HepG2 (cell line): ENCODE results near the gene PFKFB4. TPM values are rescaled to one million over a fixed set of nuclear protein-coding genes. Genes with fewer than 3 reads are reported as not detected.

Experiments
- FOXO1 ChIP-seq: sonication (generic); formaldehyde crosslinking; IDR thresholded peaks from 2 replicates; pipeline ENCODE4 v1.4.0; 2020; ENCODE audit warnings: missing genetic modification reagents
- HOXA3 ChIP-seq: sonication (generic); formaldehyde crosslinking; IDR thresholded peaks from 2 replicates; pipeline ENCODE4 v1.5.0; 2020; ENCODE audit warnings: missing genetic modification reagents
- KDM5A ChIP-seq: fragments of 200-600 bp; sonication (generic); IDR thresholded peaks from 2 replicates; pipeline ENCODE4 v1.7.0; 2018; ENCODE audit warnings: antibody characterized with exemption, mild to moderate bottlenecking, low read length, borderline replicate concordance
- NFYC ChIP-seq: IDR thresholded peaks from 2 replicates; pipeline ENCODE4 v1.6.1; 2016; ENCODE audit warnings: missing genetic modification reagents, missing compliant biosample characterization
- RARA ChIP-seq: IDR thresholded peaks from 2 replicates; pipeline ENCODE4 v1.6.1; 2016; ENCODE audit warnings: missing genetic modification reagents, missing compliant biosample characterization
- SRSF1 ChIP-seq: fragments of 200-400 bp; formaldehyde crosslinking; optimal IDR thresholded peaks from 2 replicates; pipeline ENCODE3; 2017; ENCODE audit warnings: mild to moderate bottlenecking, low read depth, low read length, moderate library complexity
- STAT5B ChIP-seq: sonication (generic); formaldehyde crosslinking; IDR thresholded peaks from 2 replicates; pipeline ENCODE4 v1.4.0; 2020; ENCODE audit warnings: missing genetic modification reagents
- ZFP36L1 ChIP-seq: sonication (generic); formaldehyde crosslinking; IDR thresholded peaks from 2 replicates; pipeline ENCODE4 v1.8.0; 2022; ENCODE audit warnings: mild to moderate bottlenecking, missing genetic modification reagents, moderate library complexity
- ZNF205 ChIP-seq: IDR thresholded peaks from 2 replicates; pipeline ENCODE4 v1.6.1; 2018; ENCODE audit warnings: missing biosample characterization, missing genetic modification reagents
- ZNF430 ChIP-seq: sonication (generic); formaldehyde crosslinking; IDR thresholded peaks from 2 replicates; pipeline ENCODE4 v1.9.0; 2021; ENCODE audit warnings: mild to moderate bottlenecking, missing genetic modification reagents
- ZNF567 ChIP-seq: sonication (generic); formaldehyde crosslinking; IDR thresholded peaks from 2 replicates; pipeline ENCODE4 v1.8.1; 2023; ENCODE audit warnings: mild to moderate bottlenecking, missing genetic modification reagents, borderline replicate concordance
- ZNF747 ChIP-seq: sonication (generic); formaldehyde crosslinking; IDR thresholded peaks from 2 replicates; pipeline ENCODE4 v1.8.1; 2023; ENCODE audit warnings: missing genetic modification reagents, mild to moderate bottlenecking, borderline replicate concordance
- polyA plus RNA-seq, 8 experiments: library from polyadenylated mRNA; depleted of rRNA in 3 of 8; stranded (reverse) in 7 of 8; unstranded in 1 of 8; fragments of >200 nt; fragmentation: Illumina TruSeq in 4 of 8; extraction: Trizol in 4 of 8; gene quantifications; 2 replicates each; pipeline versions ENCODE4 v1.2.1 to v1.2.3, GENCODE V29; 2011 to 2016; ENCODE audit warnings: low read depth in 4 of 8, missing spikeins in 1 of 8, mixed read lengths in 1 of 8; ENCODE audit not compliant: insufficient read depth in 1 of 8
- total RNA-seq, 5 experiments: library from RNA; depleted of rRNA; stranded (reverse); fragments of >200 nt; fragmentation: Illumina TruSeq; extraction: Trizol; gene quantifications; 2 replicates each; pipeline ENCODE4 v1.2.3, GENCODE V29; 2016; ENCODE audit warnings: low read depth in 1 of 5
- TF ChIP-seq, protein P1 (sequence below): sonication (generic); formaldehyde crosslinking; IDR thresholded peaks from 2 replicates; pipeline ENCODE4 v1.4.0; 2020; ENCODE audit warnings: missing genetic modification reagents
- TF ChIP-seq, protein P2 (sequence below): sonication (generic); formaldehyde crosslinking; conservative IDR thresholded peaks from 2 replicates; pipeline ENCODE4 v1.4.0; 2020; ENCODE audit warnings: missing genetic modification reagents
- TF ChIP-seq, protein P3 (sequence below): sonication (generic); formaldehyde crosslinking; IDR thresholded peaks from 2 replicates; pipeline ENCODE4 v1.8.1; 2023; ENCODE audit warnings: mild to moderate bottlenecking, inconsistent platforms, moderate library complexity, missing genetic modification reagents, borderline replicate concordance
- TF ChIP-seq, protein P4 (sequence below): sonication (generic); formaldehyde crosslinking; IDR thresholded peaks from 2 replicates; pipeline ENCODE4 v1.4.0; 2020; ENCODE audit warnings: missing genetic modification reagents
- TF ChIP-seq, protein P5 (sequence below): sonication (generic); formaldehyde crosslinking; conservative IDR thresholded peaks from 2 replicates; pipeline ENCODE4 v1.4.0; 2020; ENCODE audit warnings: missing genetic modification reagents
- TF ChIP-seq, protein P6 (sequence below): sonication (generic); formaldehyde crosslinking; IDR thresholded peaks from 2 replicates; pipeline ENCODE4 v1.4.0; 2020; ENCODE audit warnings: missing genetic modification reagents, borderline replicate concordance

The PFKFB4 gene
- total and polyA plus RNA-seq, 2 of the 13 experiments (the other 11 are each of a cell fraction or from before 2014, with no cell fraction given) = 7.1 to 103 TPM

DNA sequence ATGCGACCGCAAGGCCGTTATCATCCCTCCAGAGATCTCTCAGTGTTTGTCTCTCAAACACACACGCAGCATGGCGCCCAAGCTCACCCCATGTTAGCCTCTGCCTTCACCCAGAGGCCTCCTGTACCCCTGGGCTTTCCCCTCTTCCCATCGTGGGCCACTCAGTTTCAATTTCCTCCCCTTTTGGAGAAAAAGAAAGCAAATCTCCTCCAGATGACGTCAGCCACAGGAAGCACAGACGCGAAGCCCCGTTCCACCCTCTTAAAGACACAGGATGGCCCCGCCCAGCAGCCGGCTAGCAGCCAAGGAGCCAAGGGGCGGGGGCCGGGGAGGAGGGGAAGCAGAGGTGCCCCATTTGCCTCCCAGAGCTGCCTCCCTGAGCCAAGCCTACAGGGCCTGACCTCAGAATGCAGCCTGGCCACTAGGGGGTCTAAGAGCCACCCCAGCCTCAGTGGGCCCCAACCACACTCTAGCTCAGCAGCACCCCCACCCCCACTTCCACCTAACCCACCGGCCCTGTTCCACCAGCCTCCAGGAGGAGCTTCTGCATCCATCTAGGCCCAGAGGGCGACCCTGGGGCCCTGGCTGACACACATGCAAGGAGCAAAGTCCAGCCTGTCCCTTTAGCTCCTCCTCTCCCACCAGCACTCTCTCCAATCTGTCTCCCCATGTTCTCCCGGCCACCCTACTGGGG lies 83.5 kb downstream of the PFKFB4 start (continued):
- TF ChIP-seq, protein P1, sequence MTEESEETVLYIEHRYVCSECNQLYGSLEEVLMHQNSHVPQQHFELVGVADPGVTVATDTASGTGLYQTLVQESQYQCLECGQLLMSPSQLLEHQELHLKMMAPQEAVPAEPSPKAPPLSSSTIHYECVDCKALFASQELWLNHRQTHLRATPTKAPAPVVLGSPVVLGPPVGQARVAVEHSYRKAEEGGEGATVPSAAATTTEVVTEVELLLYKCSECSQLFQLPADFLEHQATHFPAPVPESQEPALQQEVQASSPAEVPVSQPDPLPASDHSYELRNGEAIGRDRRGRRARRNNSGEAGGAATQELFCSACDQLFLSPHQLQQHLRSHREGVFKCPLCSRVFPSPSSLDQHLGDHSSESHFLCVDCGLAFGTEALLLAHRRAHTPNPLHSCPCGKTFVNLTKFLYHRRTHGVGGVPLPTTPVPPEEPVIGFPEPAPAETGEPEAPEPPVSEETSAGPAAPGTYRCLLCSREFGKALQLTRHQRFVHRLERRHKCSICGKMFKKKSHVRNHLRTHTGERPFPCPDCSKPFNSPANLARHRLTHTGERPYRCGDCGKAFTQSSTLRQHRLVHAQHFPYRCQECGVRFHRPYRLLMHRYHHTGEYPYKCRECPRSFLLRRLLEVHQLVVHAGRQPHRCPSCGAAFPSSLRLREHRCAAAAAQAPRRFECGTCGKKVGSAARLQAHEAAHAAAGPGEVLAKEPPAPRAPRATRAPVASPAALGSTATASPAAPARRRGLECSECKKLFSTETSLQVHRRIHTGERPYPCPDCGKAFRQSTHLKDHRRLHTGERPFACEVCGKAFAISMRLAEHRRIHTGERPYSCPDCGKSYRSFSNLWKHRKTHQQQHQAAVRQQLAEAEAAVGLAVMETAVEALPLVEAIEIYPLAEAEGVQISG (CRISPR knock-in tag) = peak; percentile 62; the same call in 1 of the 2 replicates
- TF ChIP-seq KDM5A (peak; percentile 29; the same call in 1 of the 2 replicates), SRSF1 (peak; percentile 61), HOXA3 (peak; percentile 50; the same call in 1 of the 2 replicates), FOXO1 (peak; percentile 54), STAT5B (CRISPR knock-in tag) (0 out of 2 replicates have a peak, but pooled peaks have one; percentile 17), ZFP36L1 (CRISPR knock-in tag) (no peak), ZNF747 (CRISPR knock-in tag) (peak; percentile 90), ZNF430 (CRISPR knock-in tag) (0 out of 2 replicates have a peak, but pooled peaks have one; percentile 68), ZNF567 (CRISPR knock-in tag) (peak; percentile 41; the same call in 1 of the 2 replicates), RARA (CRISPR knock-in tag) (peak; percentile 61), NFYC (CRISPR knock-in tag) (peak; percentile 37; the same call in 1 of the 2 replicates), ZNF205 (CRISPR knock-in tag) (peak; percentile 74)
- TF ChIP-seq, protein P2, sequence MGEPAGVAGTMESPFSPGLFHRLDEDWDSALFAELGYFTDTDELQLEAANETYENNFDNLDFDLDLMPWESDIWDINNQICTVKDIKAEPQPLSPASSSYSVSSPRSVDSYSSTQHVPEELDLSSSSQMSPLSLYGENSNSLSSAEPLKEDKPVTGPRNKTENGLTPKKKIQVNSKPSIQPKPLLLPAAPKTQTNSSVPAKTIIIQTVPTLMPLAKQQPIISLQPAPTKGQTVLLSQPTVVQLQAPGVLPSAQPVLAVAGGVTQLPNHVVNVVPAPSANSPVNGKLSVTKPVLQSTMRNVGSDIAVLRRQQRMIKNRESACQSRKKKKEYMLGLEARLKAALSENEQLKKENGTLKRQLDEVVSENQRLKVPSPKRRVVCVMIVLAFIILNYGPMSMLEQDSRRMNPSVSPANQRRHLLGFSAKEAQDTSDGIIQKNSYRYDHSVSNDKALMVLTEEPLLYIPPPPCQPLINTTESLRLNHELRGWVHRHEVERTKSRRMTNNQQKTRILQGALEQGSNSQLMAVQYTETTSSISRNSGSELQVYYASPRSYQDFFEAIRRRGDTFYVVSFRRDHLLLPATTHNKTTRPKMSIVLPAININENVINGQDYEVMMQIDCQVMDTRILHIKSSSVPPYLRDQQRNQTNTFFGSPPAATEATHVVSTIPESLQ (CRISPR knock-in tag) = 0 out of 2 replicates have a peak, but pooled peaks have one; percentile 55
- TF ChIP-seq, protein P3, sequence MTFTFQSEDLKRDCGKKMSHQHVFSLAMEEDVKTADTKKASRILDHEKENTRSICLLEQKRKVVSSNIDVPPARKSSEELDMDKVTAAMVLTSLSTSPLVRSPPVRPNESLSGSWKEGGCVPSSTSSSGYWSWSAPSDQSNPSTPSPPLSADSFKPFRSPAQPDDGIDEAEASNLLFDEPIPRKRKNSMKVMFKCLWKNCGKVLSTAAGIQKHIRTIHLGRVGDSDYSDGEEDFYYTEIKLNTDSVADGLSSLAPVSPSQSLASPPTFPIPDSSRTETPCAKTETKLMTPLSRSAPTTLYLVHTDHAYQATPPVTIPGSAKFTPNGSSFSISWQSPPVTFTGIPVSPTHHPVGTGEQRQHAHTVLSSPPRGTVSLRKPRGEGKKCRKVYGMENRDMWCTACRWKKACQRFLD (CRISPR knock-in tag) = peak; percentile 20; the same call in 1 of the 2 replicates
- TF ChIP-seq, protein P4, sequence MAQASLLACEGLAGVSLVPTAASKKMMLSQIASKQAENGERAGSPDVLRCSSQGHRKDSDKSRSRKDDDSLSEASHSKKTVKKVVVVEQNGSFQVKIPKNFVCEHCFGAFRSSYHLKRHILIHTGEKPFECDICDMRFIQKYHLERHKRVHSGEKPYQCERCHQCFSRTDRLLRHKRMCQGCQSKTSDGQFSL (CRISPR knock-in tag) = peak; percentile 86; the same call in 1 of the 2 replicates
- TF ChIP-seq, protein P5, sequence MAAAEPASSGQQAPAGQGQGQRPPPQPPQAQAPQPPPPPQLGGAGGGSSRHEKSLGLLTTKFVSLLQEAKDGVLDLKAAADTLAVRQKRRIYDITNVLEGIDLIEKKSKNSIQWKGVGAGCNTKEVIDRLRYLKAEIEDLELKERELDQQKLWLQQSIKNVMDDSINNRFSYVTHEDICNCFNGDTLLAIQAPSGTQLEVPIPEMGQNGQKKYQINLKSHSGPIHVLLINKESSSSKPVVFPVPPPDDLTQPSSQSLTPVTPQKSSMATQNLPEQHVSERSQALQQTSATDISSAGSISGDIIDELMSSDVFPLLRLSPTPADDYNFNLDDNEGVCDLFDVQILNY = 0 out of 2 replicates have a peak, but pooled peaks have one; percentile 8
- TF ChIP-seq, protein P6, sequence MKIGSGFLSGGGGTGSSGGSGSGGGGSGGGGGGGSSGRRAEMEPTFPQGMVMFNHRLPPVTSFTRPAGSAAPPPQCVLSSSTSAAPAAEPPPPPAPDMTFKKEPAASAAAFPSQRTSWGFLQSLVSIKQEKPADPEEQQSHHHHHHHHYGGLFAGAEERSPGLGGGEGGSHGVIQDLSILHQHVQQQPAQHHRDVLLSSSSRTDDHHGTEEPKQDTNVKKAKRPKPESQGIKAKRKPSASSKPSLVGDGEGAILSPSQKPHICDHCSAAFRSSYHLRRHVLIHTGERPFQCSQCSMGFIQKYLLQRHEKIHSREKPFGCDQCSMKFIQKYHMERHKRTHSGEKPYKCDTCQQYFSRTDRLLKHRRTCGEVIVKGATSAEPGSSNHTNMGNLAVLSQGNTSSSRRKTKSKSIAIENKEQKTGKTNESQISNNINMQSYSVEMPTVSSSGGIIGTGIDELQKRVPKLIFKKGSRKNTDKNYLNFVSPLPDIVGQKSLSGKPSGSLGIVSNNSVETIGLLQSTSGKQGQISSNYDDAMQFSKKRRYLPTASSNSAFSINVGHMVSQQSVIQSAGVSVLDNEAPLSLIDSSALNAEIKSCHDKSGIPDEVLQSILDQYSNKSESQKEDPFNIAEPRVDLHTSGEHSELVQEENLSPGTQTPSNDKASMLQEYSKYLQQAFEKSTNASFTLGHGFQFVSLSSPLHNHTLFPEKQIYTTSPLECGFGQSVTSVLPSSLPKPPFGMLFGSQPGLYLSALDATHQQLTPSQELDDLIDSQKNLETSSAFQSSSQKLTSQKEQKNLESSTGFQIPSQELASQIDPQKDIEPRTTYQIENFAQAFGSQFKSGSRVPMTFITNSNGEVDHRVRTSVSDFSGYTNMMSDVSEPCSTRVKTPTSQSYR (CRISPR knock-in tag) = peak; percentile 88
